Loucy (cell line): ENCODE results near the gene TXNDC12.
A peak's percentile ranks its signal among the peaks of the same experiment; 100 is the strongest.

Experiments
- H2AFZ ChIP-seq: fragments of 200-600 bp; sonication (generic); 2 replicates; pipeline ENCODE4 v1.6.0; 2016; ENCODE audit warnings: antibody characterized with exemption, mild to moderate bottlenecking, low read length, moderate library complexity
- H3F3A ChIP-seq: fragments of 200-600 bp; 2 replicates; pipeline ENCODE4 v1.6.0; 2016; ENCODE audit warnings: antibody characterized with exemption, low read depth, mild to moderate bottlenecking
- H3K27me3 ChIP-seq: fragments of 200-600 bp; sonication (generic); 2 replicates; pipeline ENCODE4 v1.6.1; 2014; ENCODE audit warnings: low read length, mild to moderate bottlenecking; ENCODE audit not compliant: insufficient read depth, poor library complexity, severe bottlenecking
- H3K36me3 ChIP-seq: fragments of 200-600 bp; sonication (generic); 2 replicates; pipeline ENCODE4 v1.6.1; 2016; ENCODE audit warnings: low read length; ENCODE audit not compliant: insufficient read depth
- H3K4me1 ChIP-seq: fragments of 200-600 bp; sonication (generic); 2 replicates; pipeline ENCODE4 v1.5.1; 2014; ENCODE audit warnings: low read length, mild to moderate bottlenecking; ENCODE audit not compliant: insufficient read depth, poor library complexity, severe bottlenecking
- H3K4me2 ChIP-seq: fragments of 200-600 bp; sonication (generic); 2 replicates; pipeline ENCODE4 v1.6.0; 2014; ENCODE audit warnings: antibody characterized with exemption, low read length, low read depth, mild to moderate bottlenecking; ENCODE audit not compliant: poor library complexity, severe bottlenecking
- H3K4me3 ChIP-seq: fragments of 200-600 bp; sonication (generic); 2 replicates; pipeline ENCODE4 v1.5.1; 2014; ENCODE audit warnings: low read length, mild to moderate bottlenecking, mixed read lengths; ENCODE audit not compliant: poor library complexity, severe bottlenecking
- H3K79me2 ChIP-seq: fragments of 200-600 bp; sonication (generic); 2 replicates; pipeline ENCODE4 v1.6.1; 2014; ENCODE audit warnings: low read length; ENCODE audit not compliant: insufficient read depth
- H3K9ac ChIP-seq: fragments of 200-600 bp; sonication (generic); 2 replicates; pipeline ENCODE4 v1.6.0; 2014; ENCODE audit warnings: mild to moderate bottlenecking, low read depth, low read length, moderate library complexity; ENCODE audit not compliant: poor library complexity, severe bottlenecking
- H3K9me2 ChIP-seq: fragments of 200-600 bp; sonication (generic); replicated peaks from 2 replicates; pipeline ENCODE4 v1.6.1; 2016; ENCODE audit warnings: low read depth, low read length, mixed read lengths
- H3K9me3 ChIP-seq: fragments of 200-600 bp; sonication (generic); 2 replicates; pipeline ENCODE4 v1.6.1; 2014; ENCODE audit warnings: mild to moderate bottlenecking, antibody characterized with exemption, low read length, low read depth; ENCODE audit not compliant: insufficient read depth
- H4K20me1 ChIP-seq: fragments of 200-600 bp; sonication (generic); 2 replicates; pipeline ENCODE4 v1.6.0; 2014; ENCODE audit warnings: antibody characterized with exemption, low read length, mild to moderate bottlenecking; ENCODE audit not compliant: insufficient read depth, poor library complexity, severe bottlenecking
- CTCF ChIP-seq: fragments of 200-600 bp; sonication (generic); conservative IDR thresholded peaks from 2 replicates; pipeline ENCODE4 v1.5.1; 2014; ENCODE audit warnings: mild to moderate bottlenecking, antibody characterized with exemption, low read length
- EZH2phosphoT487 ChIP-seq: fragments of 200-600 bp; IDR thresholded peaks from 2 replicates; pipeline ENCODE4 v1.6.1; 2018; ENCODE audit warnings: antibody characterized with exemption, mild to moderate bottlenecking, moderate library complexity, borderline replicate concordance

TXNDC12 gene

GRCh38 chr1:52034050-52034384, 21.0 kb downstream of the TXNDC12 start:
- Histone ChIP-seq H3K9me2 (no peaks in the 10 kb centered on the region), H3F3A (no peaks in the 10 kb centered on the region; the same call in 1 of the 2 replicates), H3K4me2 (peak overlapping the region; percentile 94), H3K79me2 (peaks cover 33% of the 10 kb centered on the region), H3K4me1 (peaks cover 37% of the 10 kb centered on the region), H2AFZ (peak overlapping the region; percentile 87), H3K9ac (peak overlapping the region; percentile 7), H3K9me3 (no peaks in the 10 kb centered on the region), H3K36me3 (peaks cover 15% of the 10 kb centered on the region; the same call in 1 of the 2 replicates), H4K20me1 (peaks cover 25% of the 10 kb centered on the region), H3K4me3 (peak overlapping the region; percentile 88), H3K27me3 (no peaks in the 10 kb centered on the region)
- TF ChIP-seq CTCF (no peak), EZH2phosphoT487 (no peak)

- H3K4me3 ChIP-seq, result peak within 1 kb of the TSS; percentile 88
- no peaks in the 10 kb centered on the region for H3K27me3 ChIP-seq
- H3K79me2 ChIP-seq, result peaks cover 33% of the 10 kb centered on the region
- no peaks in the 10 kb centered on the region for H3K9me2 ChIP-seq
- no peaks in the 10 kb centered on the region; the same call in 1 of the 2 replicates for H3F3A ChIP-seq
- H3K9me3 ChIP-seq, result no peaks in the 10 kb centered on the region
- H4K20me1 ChIP-seq, result peaks cover 26% of the 10 kb centered on the region
- TF ChIP-seq CTCF (no peak), EZH2phosphoT487 (no peak)
- H3K9ac ChIP-seq, result peak within 1 kb of the TSS; percentile 87
- H3K4me2 ChIP-seq, result peak within 1 kb of the TSS; percentile 94
- H3K36me3 ChIP-seq, result peaks cover 14% of the 10 kb centered on the region; the same call in 1 of the 2 replicates
- H3K4me1 ChIP-seq, result peaks cover 38% of the 10 kb centered on the region
- peak within 1 kb of the TSS; percentile 87 for H2AFZ ChIP-seq
Measured at GRCh38 chr1:52033190-52034049, 21.6 kb downstream of the TXNDC12 start, which contains the start of gene KTI12. TSS of gene KTI12 (minus strand) at chr1:52033810. CDS start at chr1:52033761, 49 bp downstream.

GRCh38 chr1:52032785-52033131, 22.2 kb downstream of the TXNDC12 start:
- Histone ChIP-seq H3K4me3 (peak overlapping the region; percentile 88), H3K27me3 (no peaks in the 10 kb centered on the region), H3K4me1 (peaks cover 38% of the 10 kb centered on the region), H3K79me2 (peaks cover 33% of the 10 kb centered on the region), H3F3A (no peaks in the 10 kb centered on the region; the same call in 1 of the 2 replicates), H2AFZ (no peak overlapping the region), H3K9ac (peak overlapping the region; percentile 87), H3K9me3 (no peaks in the 10 kb centered on the region), H4K20me1 (peaks cover 26% of the 10 kb centered on the region), H3K9me2 (no peaks in the 10 kb centered on the region), H3K36me3 (peaks cover 14% of the 10 kb centered on the region; the same call in 1 of the 2 replicates), H3K4me2 (peak overlapping the region; percentile 94)
- TF ChIP-seq CTCF, result no peak
- no peak for TF ChIP-seq EZH2phosphoT487
